ENCODE results near the gene MT1HL1.

DNA sequence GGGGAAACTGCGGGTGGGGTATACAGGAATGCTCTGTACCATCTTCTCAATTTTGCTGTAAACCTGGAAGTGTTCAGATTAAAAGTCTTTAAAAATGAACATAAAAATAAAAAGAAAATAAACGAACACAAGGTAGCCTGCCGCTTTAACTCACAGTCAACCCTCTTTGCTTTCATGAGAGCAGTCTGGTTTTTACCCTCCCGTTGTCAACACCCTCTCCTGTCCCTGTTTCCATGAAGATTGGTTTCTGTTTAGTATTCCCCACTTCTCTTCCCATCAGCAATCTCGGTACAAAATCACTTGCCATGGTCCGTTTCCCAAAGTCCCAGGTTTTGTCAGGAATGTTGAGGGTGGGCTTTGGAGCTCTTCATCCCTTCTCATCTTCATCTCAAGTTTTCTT is 28.8 kb downstream of the MT1HL1 start:
- TF ChIP-seq EZH2 (IDR thresholded peaks at IDR 0.05; ENCODE audit: borderline replicate concordance, insufficient read depth, low read depth, low read length, poor library complexity, severe bottlenecking) (no peak), CTCF (IDR thresholded peaks at IDR 0.05) (no peak)

All from B cell (primary cell).